ENCODE measurements around the gene PPL.

Gene PPL

DNA sequence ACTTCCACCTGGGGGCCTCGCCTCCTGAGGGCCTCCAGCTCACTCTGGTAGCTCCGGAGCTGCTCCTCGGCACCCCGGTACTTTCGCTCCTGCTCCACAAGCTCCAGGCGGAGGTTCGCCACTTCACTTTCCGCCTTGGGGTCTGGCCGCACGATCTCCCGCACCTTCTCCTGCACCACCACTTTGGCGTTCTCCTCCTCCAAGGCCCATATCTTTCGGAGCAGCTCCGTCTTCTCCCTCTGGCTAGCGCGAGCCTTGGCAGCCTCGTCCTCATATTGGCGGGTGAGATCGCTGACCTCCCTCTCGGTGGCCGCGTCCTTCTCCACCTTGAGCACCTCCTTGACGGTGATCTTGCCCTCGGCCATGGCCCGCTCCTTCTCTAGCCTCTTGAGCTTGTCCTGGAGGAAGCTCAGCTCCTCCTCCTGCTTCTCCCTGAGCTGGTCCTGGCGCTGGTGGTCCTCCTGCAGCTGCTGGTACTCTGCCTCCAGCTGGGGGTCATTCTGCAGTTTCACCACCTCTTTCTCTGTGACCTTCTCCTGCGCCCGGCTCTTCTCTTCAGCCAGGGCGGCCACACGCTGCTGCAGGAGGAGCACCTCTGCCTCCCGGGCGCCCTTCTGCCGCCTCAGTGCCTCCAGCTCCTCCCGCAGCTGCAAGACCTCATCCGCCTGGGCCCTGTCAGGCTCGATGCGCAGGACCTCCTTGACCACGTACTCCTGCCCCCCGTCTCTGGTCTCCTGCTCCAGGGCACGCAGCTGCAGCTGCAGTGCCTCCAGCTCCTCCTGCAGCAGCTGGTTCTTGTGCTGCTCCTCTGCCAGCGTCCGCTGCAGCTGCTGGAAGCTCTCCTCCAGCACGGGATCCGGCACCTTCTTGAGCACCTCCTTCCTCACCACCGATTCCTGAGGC lies 51.7 kb downstream of the PPL start:
- no peak for DNase-seq

DNA sequence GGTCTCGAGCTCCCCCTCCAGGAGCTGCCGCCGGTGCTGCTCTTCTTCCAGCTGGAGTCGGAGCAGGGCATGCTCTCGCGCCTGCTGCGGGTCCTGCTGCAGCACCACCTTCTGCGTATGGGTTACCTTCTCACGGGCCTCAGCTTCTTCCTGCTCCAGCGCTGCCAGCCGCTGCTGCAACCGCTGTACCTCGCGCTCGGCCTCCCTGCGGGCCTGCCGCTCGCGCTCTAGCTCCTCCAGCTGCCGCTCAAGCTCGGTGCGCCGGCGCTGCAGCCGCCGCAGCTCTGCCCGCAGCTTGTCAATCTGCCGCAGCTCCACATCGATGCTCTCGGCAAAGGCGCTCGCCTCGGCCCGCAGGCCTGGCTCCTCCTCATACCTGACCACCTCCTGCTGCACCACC lies 52.7 kb downstream of the PPL start:
- DNase-seq: no peak

DNA sequence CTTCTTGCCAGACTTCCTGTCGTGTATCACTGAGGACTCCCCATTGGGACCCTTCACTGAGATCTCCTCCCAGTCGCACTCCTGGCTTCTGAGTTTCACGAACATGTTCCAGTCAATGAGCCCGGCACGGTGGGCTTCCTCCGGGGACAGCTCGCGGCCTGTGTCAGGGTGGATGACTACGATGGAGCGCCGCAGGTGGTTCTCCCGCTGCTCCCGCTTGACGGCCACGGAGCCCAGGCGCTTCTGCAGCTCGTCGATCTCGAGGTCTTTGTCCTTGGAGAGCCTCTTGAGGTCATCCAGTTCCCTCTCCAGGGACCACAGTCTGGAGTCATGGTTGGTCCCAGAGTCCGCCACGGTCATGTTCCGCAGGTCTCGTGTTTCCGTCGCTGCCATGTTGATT lies 53.4 kb downstream of the PPL start:
- DNase-seq: no peak

DNA sequence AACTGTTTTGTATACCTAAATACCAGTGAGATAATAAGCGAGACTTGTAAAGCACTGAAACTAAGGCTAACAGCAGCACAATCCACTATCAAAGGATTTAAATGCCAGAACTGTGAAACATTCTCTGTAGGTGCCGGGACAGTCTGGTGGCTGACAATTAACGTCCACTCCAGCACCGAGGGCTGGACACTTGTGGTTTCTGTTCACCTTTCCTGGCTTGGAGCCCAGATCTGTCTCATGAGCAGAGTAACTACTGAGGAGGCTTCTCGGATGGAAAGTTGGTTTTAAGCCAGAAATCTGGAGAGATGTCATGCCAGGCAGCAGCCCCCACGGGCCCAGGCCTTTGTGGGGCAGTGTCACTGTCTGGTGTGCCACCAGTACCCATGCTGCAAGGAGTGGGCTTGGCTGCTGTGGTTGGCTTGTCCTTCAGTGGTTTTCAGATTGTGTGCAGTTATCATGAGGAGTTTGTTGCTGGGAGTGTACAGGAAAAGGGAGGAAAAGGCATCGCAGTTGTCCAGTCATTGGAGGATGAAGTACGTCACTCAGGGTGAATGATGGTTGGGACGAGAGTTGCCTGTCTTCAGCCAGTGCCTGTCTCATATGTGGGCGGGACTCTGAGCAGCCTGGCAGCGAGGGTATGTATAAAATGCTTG lies 54.2 kb downstream of the PPL start:
- DNase-seq: no peak

DNA sequence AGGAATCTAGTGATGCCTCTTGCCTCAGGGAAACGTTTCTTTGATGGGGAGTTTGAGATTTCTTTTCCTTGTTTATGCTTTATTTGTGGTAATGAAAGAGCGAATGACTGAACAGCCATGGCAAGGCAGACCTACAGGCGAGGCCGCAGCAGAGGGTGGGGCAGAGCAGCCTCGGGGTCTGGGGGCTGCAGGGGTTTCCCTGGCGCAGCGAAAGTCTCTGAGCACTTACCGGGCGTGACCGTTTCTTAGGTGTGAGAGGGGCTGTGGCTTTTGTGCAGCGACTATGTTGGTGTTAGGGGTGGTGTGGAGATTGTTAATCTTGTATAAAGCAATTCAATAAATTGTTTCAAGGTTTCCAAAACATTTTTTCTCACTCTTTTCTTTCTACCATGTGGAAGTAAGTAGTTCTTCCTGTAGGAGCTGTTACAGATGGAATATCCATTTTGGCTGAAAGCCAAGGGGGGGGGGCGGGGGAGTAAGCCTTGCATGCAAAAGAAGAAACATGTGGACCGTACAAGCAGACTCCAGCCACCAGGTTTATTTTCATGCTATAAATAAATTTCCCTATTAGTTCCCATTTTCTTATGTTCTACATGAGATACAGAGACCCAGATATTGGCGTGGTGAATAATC lies 54.8 kb downstream of the PPL start:
- DNase-seq: no peak

DNA sequence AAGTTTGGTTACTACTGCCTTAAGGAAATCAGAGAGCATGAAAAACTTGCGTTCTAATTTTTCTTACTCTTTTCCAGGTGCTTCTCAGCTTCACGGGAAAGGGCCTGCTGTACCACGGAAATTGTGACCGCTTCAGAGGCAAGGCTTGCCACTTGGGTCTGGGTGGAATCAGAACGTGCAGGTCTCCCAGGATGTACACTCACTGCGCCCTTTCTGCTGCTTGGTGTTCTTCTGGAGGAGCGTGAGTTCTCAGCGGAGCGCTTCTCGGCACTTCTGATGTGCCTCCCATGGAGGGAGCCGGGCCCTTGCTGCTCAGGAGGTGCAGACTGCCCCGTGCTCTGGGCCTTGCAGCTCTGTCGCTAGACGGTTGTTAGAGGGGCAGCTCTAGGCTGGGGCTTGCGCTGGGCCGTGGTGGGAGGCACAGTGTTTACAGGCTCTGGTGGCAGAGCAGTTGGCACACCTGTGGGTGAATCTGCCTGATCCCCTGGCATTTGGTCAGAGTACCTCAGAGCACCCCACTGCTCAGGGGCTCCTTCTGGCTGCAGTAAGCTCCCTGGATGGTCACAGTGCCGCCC lies 56.9 kb downstream of the PPL start:
- DNase-seq: no peak

DNA sequence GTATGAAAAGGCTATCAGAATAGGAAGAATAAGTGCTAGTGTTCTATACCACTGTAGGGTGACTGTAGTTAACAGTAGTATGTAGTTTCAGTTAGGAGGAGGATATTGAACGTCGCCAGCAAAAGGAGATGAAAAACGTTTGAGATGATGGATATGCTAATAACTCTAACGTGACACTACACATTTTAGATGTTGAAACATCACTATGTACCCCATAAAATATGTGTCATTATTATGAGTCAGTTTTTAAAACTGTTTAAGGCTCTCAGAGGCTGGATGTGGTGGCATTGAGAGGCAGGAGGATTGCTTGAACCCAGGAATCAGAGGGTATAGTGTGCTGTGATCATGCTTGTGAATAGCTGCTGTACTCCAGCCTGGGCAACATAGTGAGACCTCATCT lies 57.9 kb downstream of the PPL start:
- no peak for DNase-seq

DNA sequence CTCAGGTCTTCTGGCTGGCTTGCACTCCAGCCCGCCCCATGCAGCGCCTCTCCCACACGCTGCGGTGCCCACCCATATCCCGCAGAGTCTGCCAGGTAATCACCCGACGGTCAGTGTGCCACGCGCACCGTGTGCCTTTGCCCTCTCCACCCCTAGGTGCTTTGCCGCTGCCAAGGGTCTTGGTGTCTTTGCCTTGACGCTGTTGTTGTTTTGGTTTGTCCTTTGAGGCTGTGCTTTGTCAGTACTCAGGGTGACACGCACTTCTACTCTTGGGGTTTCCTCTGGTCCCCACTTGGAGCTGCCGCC lies 59.6 kb downstream of the PPL start:
- DNase-seq: no peak

DNA sequence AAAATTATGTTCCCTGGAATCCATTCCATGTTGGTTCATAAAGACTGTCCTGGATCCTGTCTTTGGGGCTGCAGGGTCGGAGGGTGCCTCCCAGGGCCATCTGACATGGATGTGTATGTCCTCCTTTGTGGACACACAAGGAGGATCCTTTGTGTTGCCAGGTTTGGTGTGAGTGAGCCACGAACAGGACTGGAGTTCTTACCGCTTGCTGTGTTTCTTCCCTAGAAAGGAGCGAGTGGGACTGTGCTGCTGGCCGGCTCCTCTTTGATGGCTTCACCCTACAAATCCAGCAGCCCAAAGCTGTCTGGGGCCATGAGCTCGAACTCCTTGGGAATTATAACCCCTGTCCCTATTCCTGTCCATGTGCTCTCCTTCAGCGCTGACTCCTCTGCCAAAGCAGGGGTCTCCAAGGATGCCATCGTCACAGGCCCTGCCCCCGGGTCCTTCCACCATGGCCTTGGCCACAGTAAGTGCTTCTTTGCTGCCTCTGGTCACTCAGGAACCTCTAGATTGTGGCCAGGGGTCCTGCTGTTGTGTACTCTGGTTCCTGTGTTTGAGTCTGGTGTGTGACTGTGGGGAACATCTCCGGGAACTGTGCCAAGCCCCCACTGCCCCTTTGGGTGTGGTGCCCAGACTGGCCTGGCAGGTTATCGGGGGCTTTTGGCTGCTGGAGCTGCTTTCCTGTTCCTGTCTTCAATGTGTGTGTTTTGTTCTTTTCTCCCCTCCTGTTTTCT lies 60.1 kb downstream of the PPL start:
- DNase-seq: no peak

DNA sequence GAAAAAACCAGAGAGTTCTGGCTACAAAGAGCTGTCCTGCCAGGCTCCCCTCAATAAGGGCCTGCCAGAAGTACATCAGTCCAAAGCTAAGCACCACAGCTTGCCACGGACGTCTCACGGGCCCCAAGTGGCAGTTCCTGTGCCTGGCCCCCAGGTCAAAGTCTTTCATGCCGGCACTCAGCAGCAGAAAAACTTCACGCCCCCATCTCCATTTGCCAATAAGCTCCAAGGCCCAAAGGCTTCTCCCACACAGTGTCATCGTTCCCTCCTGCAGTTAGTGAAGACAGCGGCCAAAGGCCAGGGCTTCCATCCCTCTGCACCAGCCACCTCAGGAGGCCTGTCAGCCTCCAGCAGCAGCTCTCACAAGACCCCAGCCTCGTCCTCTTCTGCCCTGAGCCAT lies 62.3 kb downstream of the PPL start:
- DNase-seq: no peak

DNA sequence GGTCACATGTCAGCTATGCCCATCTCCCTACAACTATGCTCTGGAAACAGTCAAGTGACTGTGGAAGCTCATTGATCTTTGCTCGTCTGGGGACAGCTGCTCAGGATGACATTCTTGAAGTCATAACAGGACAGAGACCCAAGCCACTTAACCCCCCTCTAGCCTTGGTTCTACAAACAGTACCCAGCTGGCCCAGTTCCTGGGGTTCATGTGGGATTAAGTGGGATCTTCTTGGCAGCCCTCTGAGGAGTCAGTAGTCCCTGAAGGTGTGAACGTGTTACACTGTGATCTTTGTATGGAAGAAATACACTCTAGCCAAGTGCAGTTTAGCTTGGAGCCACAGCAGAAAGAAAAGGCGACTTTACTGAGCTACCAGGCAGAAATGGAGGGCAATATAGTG lies 63.9 kb downstream of the PPL start:
- no peak for DNase-seq

DNA sequence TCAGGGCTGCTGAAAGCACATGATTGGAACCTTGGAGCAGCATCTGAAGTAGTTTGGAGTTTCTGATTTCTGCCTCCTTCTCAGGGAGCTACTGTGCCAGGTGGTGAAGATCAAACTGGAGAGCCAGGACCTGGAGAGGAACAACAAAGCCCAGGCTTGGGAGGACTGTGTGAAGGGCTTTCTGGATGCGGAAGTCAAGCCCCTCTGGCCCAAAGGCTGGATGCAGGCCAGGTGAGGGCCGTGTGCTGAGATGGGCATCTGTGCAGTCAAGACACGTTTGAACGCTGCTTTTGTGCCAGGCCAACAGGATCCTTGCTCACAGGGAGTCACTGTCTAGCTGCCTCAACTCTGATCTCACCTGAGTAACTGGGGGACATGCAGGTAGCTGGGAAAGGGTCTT lies 65.9 kb downstream of the PPL start:
- no peak for DNase-seq

DNA sequence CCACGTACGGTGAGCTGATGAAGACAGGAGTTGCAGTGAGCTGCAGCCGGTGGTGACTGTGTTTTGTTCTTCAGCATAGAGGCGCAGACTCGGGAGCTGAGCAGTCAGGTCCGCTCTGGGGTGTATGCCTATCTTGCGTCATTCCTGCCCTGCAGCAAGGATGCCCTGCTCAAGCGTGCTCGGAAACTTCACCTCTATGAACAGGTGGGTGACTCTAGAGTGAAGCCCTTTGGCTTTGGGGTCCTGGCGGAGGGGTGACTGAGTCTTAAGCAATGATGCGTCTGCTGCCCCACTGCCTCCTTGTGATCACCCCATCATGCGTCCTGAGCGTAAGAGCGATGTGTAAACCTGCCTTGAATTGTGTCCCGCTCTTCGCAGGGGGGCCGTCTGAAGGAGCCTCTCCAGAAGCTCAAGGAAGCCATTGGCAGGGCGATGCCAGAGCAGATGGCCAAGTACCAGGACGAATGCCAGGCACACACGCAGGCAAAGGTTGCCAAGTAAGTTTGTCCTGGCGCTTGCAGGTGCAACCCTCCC lies 66.7 kb downstream of the PPL start:
- no peak for DNase-seq

DNA sequence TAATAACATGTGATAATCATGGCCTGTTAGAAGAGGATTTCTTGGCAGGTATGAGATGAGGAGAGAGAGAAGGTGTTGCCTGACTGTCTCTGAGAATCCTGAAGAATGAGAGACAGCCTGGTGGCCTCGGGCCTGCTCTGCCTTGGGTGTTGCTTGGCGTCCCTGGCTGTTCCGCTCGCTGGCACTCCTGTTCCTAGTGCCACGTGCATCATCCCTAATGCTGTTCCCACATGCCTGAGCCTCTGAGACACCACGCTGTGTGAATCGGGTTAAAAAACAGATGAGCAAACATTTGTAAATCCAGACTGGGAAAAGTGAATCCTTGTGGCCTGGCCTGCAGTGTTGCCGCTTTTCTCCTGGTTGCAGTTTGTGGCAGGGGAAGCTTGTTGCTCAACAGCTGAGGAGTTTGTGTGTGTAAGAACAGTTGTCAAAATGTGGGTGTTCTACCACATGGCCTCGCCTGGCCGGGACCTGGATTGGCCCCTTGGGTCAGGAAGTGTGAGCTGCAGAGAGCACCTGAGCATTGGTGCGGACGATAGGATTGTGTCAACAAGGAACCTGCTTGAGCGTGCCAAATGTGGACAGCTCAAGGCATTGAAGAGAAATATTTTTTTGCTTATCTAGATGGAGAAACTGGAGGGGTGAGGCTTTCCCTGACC lies 67.7 kb downstream of the PPL start:
- no peak for DNase-seq

DNA sequence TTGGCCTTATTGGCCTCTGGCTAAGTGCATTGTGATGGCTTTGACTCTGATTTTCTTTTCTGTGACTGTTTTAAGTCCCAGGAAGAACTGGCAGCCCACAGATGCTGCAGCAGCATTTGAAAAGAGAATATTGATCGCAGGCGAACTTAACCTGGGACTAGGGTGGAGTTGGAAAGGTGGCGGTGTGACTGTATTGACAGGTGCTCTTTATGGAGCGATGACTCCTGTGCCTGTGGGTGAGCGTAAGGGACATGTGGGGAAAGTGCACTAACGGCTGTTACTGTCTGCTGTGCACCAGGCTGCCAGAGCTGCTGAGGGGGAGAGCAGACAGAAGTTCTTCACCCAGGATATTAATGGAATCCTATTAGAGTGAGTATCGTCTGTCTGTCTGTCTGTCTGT lies 68.4 kb downstream of the PPL start:
- DNase-seq: no peak

DNA sequence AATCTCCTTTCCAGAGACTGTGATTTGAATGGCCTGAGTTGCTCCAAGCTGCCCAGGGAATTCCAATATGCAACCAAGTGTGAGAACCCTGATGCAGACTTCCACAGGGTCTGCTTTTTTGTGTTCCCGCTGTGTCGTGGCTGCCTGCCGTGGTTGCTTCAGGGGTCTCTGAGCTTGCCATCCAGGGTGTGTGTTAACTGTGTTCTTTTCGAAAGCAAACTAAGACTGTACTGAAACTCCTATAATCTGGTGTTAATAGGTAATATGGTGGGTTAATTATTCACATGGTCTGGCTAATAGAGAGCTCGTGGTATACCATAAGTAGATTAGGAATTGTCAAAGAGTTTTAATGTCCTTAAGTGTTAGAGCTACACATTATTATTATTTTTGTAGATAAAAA lies 68.9 kb downstream of the PPL start:
- DNase-seq: no peak

DNA sequence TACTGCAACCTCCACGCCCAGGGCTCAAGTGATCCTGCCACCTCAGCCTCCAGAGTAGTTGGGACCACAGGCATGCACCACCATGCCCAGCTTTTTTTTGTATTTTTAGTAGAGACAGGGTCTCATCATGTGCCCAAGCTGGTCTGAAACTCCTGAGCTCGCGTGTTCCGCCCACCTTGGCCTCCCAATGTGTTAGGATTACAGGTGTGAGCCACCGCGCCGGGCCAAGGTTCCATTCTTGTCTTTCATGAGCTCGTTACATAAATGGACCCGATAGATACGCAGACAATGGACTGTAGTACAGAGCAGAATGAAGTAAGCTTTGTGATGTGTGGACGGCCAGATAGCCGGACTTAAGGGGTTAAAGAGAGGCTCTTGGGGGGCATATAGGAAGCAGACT lies 70.4 kb downstream of the PPL start:
- DNase-seq: no peak

DNA sequence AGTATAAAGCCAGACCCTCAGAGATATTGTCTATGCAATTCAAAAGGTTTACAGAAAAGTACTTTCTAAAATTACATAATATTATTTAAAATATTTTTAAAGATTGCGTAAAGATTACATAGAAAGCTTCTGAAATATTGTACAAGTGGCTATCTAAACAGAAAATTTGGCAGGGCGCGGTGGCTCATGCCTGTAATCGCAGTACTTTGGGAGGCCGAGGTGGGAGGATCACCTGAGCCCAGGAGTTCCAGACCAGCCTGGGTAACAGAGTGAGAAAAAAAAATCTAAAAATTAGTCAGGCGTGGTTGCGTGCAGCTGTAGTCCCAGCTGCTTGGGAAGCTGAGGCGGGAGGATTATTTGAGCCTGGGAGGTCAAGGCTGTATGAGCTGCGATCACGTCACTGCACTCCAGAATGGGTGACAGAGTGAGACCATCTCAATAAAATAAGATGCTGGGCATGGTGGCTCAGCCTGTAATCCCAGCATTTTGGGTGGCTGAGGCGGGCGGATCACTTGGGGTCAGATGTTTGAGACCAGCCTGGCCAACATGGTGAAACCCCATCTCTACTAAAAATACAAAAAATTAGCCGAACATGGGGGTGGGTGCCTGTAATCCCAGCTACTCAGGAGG lies 71.6 kb downstream of the PPL start:
- no peak for DNase-seq

DNA sequence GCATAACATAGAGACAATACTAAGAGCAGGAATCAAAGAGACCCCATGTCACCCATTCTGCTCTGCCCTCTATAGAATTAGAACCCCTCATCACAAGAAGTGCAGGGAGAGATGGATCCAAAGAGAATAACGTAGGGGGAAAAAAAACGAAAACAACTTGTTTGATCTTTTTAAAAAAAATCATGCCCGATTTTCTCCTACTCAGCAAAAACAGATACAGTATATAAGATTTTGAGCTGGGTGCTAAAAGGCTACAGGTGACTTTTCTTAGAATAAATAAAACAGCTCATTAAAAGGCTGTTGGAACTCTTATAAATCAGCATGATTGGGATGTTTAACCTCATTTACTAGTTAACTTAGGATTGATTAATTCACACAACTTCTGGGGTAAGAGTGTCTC lies 72.2 kb downstream of the PPL start:
- no peak for DNase-seq

DNA sequence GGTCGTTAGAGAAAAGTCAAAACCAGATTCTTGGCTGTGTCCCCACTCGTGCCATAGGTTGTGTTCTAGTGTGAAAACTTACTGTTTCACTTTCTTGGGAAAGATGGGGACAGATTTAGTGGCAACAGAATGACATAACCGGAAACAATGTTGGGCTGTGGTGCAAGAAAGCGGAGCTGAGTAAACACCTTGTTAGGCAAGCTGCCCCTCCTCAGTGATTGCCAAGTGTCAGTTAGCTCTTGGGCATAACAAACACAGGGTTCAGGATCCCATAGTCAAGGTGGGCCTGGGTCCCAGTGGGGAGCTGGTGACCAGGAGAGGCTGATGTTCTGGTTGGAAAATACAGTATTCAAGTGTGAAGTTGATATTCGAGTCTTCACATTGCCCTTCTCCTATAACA lies 74.3 kb downstream of the PPL start:
- no peak for DNase-seq

DNA sequence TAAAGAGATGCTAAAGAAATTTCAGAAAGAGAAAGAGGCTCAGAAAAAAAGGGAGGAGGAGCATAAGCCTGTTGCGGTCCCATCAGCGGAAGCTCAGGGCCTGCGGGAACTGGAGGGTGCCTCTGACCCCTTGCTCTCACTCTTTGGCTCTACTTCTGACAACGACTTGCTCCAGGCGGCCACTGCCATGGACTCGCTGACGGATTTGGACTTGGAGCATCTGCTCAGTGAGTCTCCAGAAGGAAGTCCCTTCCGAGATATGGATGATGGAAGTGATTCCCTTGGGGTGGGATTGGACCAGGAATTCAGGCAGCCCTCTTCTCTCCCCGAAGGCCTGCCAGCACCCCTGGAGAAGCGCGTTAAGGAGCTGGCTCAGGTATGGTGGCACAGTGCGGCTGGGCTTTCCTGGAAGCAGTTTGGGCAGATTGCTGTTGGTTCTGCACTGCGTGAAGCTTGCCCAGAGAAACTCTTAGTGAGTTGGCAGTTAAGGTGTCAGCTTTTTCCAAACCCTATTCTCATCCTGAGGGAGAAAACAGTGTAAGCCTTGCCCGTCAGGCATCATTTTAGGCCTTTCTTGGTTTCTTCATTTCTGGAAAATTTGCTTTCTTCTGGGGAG lies 76.1 kb downstream of the PPL start:
- DNase-seq: no peak

DNA sequence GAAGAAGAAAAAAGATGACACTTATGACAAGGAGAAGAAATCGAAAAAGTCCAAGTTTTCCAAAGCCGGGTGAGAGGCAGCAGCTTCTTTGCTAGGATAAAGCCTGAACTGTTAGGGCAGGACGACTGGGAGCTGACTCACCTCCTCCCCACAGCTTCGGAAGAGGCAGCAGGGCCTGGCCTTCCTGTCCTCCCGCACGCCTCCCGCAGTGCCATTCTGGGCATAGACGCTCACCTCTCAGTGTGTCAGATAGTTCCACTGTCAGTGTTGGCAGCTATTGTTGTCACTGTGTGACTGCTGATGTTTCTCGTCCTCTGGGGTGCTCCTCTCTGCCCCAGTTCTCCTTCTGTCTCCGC lies 77.1 kb downstream of the PPL start:
- DNase-seq: no peak

All from activated gamma-delta T cell treated with Interleukin-2 at 50 U/mL for 16 hours (primary cell).